Measurements from ENCODE around the gene RANBP1. TPM values are rescaled to one million over a fixed set of nuclear protein-coding genes. Genes with fewer than 3 reads are reported as not detected.

RANBP1 gene
- total and polyA plus RNA-seq, 2 of the 8 experiments (the other 6 are each of a cell fraction or from before 2014, with no cell fraction given), result 343 to 484 TPM

DNA sequence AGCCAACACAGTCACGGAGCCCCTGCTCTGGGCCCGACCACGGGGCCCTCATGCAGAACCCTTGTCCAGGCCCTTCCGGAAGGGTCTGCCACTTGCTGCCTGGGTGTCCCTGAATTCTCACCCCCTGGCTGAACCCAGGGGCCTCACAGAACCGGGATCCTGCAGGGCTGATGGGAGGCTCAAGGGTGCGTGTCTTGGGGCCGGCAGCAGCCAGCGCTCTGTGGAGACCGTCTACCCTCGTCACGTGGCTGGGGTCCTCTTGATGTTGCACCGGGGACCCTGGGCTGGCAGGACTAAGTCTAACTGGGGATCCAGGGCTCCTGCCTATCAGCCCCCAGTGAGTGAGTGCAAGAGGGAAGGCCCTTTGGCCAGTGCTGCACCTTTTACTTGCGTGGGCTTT, 54.3 kb downstream of the RANBP1 start:
- no peak overlapping the region for H2BK20ac ChIP-seq (ENCODE audit: low read length)
- FAIRE-seq, result no peak
- WGBS, 2 experiments (ENCODE audit: extremely low coverage in 1 of 2, insufficient coverage in 1 of 2, insufficient read length in 1 of 2, insufficient replicate concordance in 2 of 2, low coverage in 1 of 2, low lambda C conversion rate in 2 of 2, missing lambda C conversion rate in 1 of 2), result 84% methylated on average over 13 of the region's 13 CpGs; no CpG with 5 or more reads in 1 of the 2 experiments
- TF ChIP-seq HDAC6 (IDR thresholded peaks at IDR 0.05; ENCODE audit: low read depth, low read length) (no peak), POLR2A (IDR thresholded peaks at IDR 0.05; ENCODE audit: control extremely low read depth in 1 of 2, low read depth in 2 of 2, low read length in 2 of 2) (no peak), BCL11A (IDR thresholded peaks at IDR 0.05; ENCODE audit: low read depth in 2 of 2, low read length in 2 of 2) (no peak), SP4 (IDR thresholded peaks at IDR 0.05; ENCODE audit: low read length) (no peak), EZH2 (IDR thresholded peaks at IDR 0.05; ENCODE audit: low read depth, low read length, severe bottlenecking) (no peak), CEBPB (IDR thresholded peaks at IDR 0.05; ENCODE audit: low read depth, low read length) (no peak), SIX5 (IDR thresholded peaks at IDR 0.05; ENCODE audit: low read depth, low read length) (no peak), TEAD4 (IDR thresholded peaks at IDR 0.05; ENCODE audit: low read depth, low read length) (no peak), SAP30 (IDR thresholded peaks at IDR 0.05; ENCODE audit: insufficient read depth, insufficient replicate concordance, low read length) (no peak), SIRT6 (IDR thresholded peaks at IDR 0.05; ENCODE audit: low read length) (no peak), SP1 (IDR thresholded peaks at IDR 0.05; ENCODE audit: low read depth, low read length) (no peak), SP2 (IDR thresholded peaks at IDR 0.05; ENCODE audit: low read length) (no peak), KDM1A (IDR thresholded peaks at IDR 0.05; ENCODE audit: borderline replicate concordance, low read length) (no peak), NRF1 (IDR thresholded peaks at IDR 0.05; ENCODE audit: low read depth, low read length) (no peak)

More for the DNA sequence above, 54.3 kb downstream of the RANBP1 start:
- H4K91ac ChIP-seq (replicated peaks; ENCODE audit: insufficient read length, low read length), result no peak overlapping the region
- H3K4me1 ChIP-seq (replicated peaks in 1 of 4; ENCODE audit: control insufficient read depth in 3 of 4, insufficient read depth in 4 of 4, low read length in 3 of 4), result peaks cover 0 to 5% (median 0%) of the 10 kb centered on the region in 4 experiments; a peak in 2 of 7 replicates
- no peaks in the 10 kb centered on the region for H3K27me3 ChIP-seq (replicated peaks in 1 of 4; ENCODE audit: control insufficient read depth in 3 of 4, extremely low read depth in 1 of 4, insufficient read depth in 3 of 4, low read length in 3 of 4)
- H3K9ac ChIP-seq (replicated peaks in 1 of 4; ENCODE audit: extremely low read depth in 1 of 4, low read depth in 3 of 4, low read length in 3 of 4), result no peak overlapping the region
- no peaks in the 10 kb centered on the region for H3K36me3 ChIP-seq (ENCODE audit: control insufficient read depth in 2 of 4, insufficient read depth in 4 of 4, low read length in 3 of 4)
- no peak overlapping the region for H3K4me2 ChIP-seq (ENCODE audit: insufficient read depth in 1 of 2, low read depth in 2 of 2, low read length in 2 of 2)
- no peak overlapping the region for H2BK5ac ChIP-seq (ENCODE audit: low read depth, low read length)
- no peak overlapping the region for H2BK15ac ChIP-seq (ENCODE audit: low read length)
- H3K18ac ChIP-seq (ENCODE audit: extremely low read depth, low read length), result no peak overlapping the region
- ChIA-PET CTCF (ENCODE audit: partially characterized antibody) (interaction anchor here (1.0 to 3.4 kb wide), 3 partner anchors 10 to 13 kb away, joined by 3 to 11 read pairs (median 6); no protein-coding TSS in a partner anchor), POLR2A (ENCODE audit: partially characterized antibody) (interaction anchor here (0.8 kb wide), 1 partner anchor 23 kb away, joined by 3 read pairs; no protein-coding TSS in a partner anchor)
- no peaks in the 10 kb centered on the region for H3K9me3 ChIP-seq (ENCODE audit: insufficient read depth in 2 of 2, low read depth in 1 of 2, low read length in 1 of 2)
- no peaks in the 10 kb centered on the region for H3K79me2 ChIP-seq (ENCODE audit: control insufficient read depth in 1 of 2, insufficient read depth in 2 of 2, low read length in 2 of 2)
- H3K27ac ChIP-seq (ENCODE audit: low read depth, low read length), result no peak overlapping the region
- no peaks in the 10 kb centered on the region for H3K79me1 ChIP-seq (ENCODE audit: low read depth, low read length)
- no peak overlapping the region for H2AFZ ChIP-seq (ENCODE audit: low read length)
- H3K56ac ChIP-seq (replicated peaks; ENCODE audit: insufficient read length, low read depth, low read length), result no peak overlapping the region
- no peak overlapping the region for H3K4me3 ChIP-seq (ENCODE audit: extremely low read depth in 1 of 4, insufficient read depth in 2 of 4, low read depth in 3 of 4, low read length in 4 of 4)
- no peak overlapping the region for H3K4ac ChIP-seq (replicated peaks; ENCODE audit: insufficient read length, low read depth, low read length)
- no peak overlapping the region for H3K23ac ChIP-seq (ENCODE audit: insufficient read length)
- H4K8ac ChIP-seq (ENCODE audit: extremely low read depth, insufficient read depth, low read length), result 0 out of 2 replicates have a peak overlapping the region, but pooled peaks have one; percentile 68
- no peak overlapping the region for H2BK120ac ChIP-seq (replicated peaks; ENCODE audit: low read depth, low read length)
- no peak overlapping the region for H2BK12ac ChIP-seq (ENCODE audit: low read depth, low read length)
- no peaks in the 10 kb centered on the region for H3K23me2 ChIP-seq (ENCODE audit: low read depth, low read length)
- no peak overlapping the region for H3K14ac ChIP-seq (ENCODE audit: insufficient read length)
- H4K20me1 ChIP-seq (replicated peaks in 1 of 2; ENCODE audit: control insufficient read depth in 1 of 2, insufficient read depth in 2 of 2, low read length in 2 of 2), result no peaks in the 10 kb centered on the region
- no peak overlapping the region for H4K5ac ChIP-seq (ENCODE audit: insufficient read length, low read depth, low read length)
- H2AK5ac ChIP-seq (ENCODE audit: low read depth, low read length), result no peak overlapping the region
- DNase-seq (ENCODE audit: low read depth in 1 of 2, low spot score in 2 of 2), result no peak

Data from H1 (cell line).